Measurements from ENCODE around the gene ZGPAT. TPM values are rescaled to one million over a fixed set of nuclear protein-coding genes. Genes with fewer than 3 reads are reported as not detected.
A peak's percentile ranks its signal among the peaks of the same experiment; 100 is the strongest.

Gene ZGPAT
- total RNA-seq, 1 donor from 2014 or later: 28.0 TPM

DNA sequence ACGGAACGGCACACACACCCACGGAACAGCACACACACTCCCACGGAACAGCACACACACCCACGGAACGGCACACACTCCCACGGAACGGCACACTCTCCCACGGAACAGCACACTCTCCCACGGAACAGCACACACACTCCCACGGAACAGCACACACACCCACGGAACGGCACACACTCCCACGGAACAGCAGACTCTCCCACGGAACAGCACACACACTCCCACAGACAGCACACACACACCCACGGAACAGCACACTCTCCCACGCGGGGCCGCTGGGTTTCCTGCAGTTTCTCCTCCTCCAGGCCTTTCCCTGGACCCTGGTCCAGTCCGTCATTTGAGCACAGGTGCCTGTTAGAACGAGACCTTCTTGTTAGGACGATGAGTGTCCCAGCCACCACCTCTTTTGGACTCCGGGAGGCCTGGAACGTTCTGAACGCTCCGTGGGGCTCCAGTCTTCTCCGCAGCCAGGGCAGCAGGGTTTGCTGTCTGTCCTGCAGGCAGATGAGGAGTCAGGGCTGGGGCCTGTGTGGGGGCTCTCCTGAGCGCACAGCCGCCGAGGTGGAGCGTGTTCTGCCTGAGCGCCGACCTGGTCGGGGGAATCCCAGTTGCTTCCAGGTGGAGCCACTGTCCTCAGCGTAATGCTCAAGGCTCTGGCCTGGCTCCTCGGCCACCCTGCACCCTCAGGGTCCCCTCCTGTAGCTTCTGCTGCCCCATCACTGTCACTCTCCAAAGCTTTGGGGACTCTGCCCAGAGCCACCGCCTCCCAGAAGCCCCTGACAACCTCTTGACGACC lies 29.0 kb upstream of the ZGPAT start:
- no peak for DNase-seq (ENCODE audit: extremely low spot score, unreplicated experiment)
- TF ChIP-seq, protein P1, sequence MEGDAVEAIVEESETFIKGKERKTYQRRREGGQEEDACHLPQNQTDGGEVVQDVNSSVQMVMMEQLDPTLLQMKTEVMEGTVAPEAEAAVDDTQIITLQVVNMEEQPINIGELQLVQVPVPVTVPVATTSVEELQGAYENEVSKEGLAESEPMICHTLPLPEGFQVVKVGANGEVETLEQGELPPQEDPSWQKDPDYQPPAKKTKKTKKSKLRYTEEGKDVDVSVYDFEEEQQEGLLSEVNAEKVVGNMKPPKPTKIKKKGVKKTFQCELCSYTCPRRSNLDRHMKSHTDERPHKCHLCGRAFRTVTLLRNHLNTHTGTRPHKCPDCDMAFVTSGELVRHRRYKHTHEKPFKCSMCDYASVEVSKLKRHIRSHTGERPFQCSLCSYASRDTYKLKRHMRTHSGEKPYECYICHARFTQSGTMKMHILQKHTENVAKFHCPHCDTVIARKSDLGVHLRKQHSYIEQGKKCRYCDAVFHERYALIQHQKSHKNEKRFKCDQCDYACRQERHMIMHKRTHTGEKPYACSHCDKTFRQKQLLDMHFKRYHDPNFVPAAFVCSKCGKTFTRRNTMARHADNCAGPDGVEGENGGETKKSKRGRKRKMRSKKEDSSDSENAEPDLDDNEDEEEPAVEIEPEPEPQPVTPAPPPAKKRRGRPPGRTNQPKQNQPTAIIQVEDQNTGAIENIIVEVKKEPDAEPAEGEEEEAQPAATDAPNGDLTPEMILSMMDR (IDR thresholded peaks at IDR 0.05): no peak
- Mint-ChIP-seq H3K36me3 (ENCODE audit: unreplicated experiment) (peaks cover 16% of the 10 kb centered on the region), H3K27me3 (ENCODE audit: unreplicated experiment) (no peaks in the 10 kb centered on the region), H3K4me3 (ENCODE audit: unreplicated experiment) (no peak overlapping the region), H3K27ac (ENCODE audit: unreplicated experiment) (no peak overlapping the region), H3K9me3 (ENCODE audit: unreplicated experiment) (no peaks in the 10 kb centered on the region), H3K4me1 (ENCODE audit: unreplicated experiment) (peaks cover 21% of the 10 kb centered on the region)

DNA sequence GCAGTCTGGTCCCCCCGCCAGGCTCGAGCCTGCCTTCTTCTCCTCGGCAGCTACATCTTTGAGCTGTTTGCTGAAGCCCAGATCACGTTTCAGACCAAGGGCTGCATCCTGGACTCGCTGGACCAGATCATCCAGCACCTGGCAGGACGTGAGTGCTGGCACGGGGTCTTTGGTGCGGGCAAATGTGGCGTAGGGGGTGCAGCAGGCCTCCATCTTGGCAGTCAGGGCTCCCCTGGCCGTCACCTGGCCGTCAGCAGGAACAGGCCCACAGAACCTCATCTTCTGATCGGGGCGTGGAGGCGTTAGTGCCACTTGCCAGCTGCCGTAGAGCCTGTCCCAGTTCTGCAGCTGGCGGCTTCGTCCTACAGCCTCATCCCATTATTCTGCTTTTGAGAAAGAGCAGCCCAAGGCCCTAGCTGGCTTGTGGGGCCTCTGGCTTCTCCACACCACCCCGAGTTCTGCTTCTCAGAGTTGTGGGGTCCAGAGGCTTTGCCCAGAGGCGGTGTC lies 28.0 kb upstream of the ZGPAT start:
- no peak overlapping the region for H3K4me3 Mint-ChIP-seq (ENCODE audit: unreplicated experiment)
- peaks cover 27% of the 10 kb centered on the region for H3K4me1 Mint-ChIP-seq (ENCODE audit: unreplicated experiment)

DNA sequence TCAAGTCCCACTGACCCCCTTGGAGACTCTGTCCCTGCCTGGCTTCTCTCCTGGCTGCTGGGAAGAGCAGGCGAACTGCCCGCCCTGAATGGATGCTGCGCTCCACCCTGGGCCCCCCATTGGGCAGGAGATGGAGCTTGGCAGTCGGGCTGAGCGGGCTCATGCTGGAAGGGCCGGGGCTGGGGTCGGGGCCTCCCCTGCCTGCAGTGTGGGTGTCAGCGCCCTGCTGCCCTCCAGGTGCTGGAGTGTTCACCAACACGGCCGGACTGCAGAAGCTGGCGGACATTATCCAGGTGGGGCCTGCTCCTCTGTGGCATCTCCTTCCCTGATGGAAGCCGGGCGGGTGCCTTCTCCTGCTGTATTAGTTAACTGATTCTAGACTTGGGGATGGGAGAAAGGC lies 27.4 kb upstream of the ZGPAT start:
- Mint-ChIP-seq H3K9me3 (ENCODE audit: unreplicated experiment) (no peaks in the 10 kb centered on the region), H3K27me3 (ENCODE audit: unreplicated experiment) (no peaks in the 10 kb centered on the region), H3K36me3 (ENCODE audit: unreplicated experiment) (peaks cover 16% of the 10 kb centered on the region), H3K4me3 (ENCODE audit: unreplicated experiment) (no peak overlapping the region), H3K27ac (ENCODE audit: unreplicated experiment) (no peak overlapping the region), H3K4me1 (ENCODE audit: unreplicated experiment) (peaks cover 30% of the 10 kb centered on the region)
- no peak for DNase-seq (ENCODE audit: extremely low spot score, unreplicated experiment)
- TF ChIP-seq, protein P1 (IDR thresholded peaks at IDR 0.05): no peak

More for the DNA sequence above, 28.0 kb upstream of the ZGPAT start:
- TF ChIP-seq, protein P1 (IDR thresholded peaks at IDR 0.05): no peak
- Mint-ChIP-seq H3K27me3 (ENCODE audit: unreplicated experiment) (no peaks in the 10 kb centered on the region), H3K36me3 (ENCODE audit: unreplicated experiment) (peaks cover 16% of the 10 kb centered on the region), H3K9me3 (ENCODE audit: unreplicated experiment) (no peaks in the 10 kb centered on the region), H3K27ac (ENCODE audit: unreplicated experiment) (no peak overlapping the region)
- DNase-seq (ENCODE audit: extremely low spot score, unreplicated experiment): no peak

DNA sequence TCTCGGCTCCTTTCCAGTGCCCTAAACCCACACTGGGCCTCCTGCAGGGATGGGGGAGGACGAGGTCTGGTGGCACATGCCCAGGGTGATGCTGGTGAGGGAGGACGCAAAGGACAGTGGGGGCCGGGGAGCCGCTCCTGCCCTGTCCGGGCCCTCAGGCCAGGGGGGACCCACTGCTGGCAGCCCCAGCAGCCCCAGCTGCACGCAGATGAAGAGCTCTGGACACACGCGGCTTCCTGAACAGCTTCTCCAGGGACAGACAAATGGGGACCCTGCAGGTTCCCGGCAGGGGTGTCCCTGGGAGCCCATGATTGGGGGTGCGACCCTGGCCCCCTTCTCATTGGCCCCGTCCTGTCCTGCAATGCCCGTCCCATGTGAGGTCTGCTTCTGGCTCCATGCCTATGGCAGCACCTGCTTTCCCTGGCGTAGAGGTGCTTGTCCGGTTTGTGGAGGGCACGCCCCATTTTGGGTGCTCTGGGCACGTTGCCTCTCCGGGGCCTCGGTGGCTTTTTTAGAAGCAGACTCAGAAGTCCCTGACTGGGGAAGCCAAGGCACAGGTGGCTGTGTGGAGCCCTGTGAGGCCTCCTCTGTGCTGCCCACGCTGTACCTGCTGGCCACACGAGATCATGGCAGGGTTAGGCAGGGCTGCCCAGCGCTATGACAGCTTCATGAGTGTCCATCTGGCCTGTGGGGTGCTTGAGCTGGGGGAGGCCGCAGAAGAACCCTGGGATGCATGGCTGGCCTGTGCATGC lies 26.8 kb upstream of the ZGPAT start:
- H3K4me1 Mint-ChIP-seq (ENCODE audit: unreplicated experiment): peaks cover 30% of the 10 kb centered on the region
- H3K9me3 Mint-ChIP-seq (ENCODE audit: unreplicated experiment): no peaks in the 10 kb centered on the region
- H3K4me3 Mint-ChIP-seq (ENCODE audit: unreplicated experiment): no peak overlapping the region
- H3K27me3 Mint-ChIP-seq (ENCODE audit: unreplicated experiment): no peaks in the 10 kb centered on the region
- H3K36me3 Mint-ChIP-seq (ENCODE audit: unreplicated experiment): peaks cover 12% of the 10 kb centered on the region
- DNase-seq (ENCODE audit: extremely low spot score, unreplicated experiment): no peak
- no peak overlapping the region for H3K27ac Mint-ChIP-seq (ENCODE audit: unreplicated experiment)
- TF ChIP-seq, protein P1 (IDR thresholded peaks at IDR 0.05): no peak

DNA sequence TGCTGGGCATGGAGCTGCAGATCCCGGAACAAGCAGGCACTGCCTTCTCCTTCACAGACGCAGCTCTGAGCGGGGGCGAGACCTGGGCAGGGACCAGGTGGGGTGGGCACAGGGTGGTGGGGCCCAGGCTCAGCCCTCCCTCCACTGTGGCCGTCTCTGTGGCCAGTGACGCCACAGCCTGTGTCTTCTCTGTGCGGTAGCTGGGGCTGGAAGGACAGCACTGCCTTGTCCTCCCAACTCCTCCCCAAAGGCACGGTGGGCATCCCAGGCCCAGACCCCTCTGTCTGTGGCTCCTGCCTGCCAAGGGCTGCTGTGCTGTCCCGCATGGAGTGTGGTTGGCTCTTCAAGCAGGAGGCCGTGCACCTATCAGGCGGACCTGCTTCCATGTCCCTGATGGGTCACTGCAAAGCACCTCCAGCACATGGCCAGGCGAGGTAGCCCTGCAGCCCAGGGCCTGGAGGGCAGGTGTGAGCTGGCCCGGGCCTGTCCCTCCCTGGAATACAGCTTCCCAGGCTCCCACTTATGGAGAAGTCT lies 26.2 kb upstream of the ZGPAT start:
- no peak overlapping the region for H3K4me3 Mint-ChIP-seq (ENCODE audit: unreplicated experiment)
- DNase-seq (ENCODE audit: extremely low spot score, unreplicated experiment): no peak
- peaks cover 8% of the 10 kb centered on the region for H3K36me3 Mint-ChIP-seq (ENCODE audit: unreplicated experiment)
- no peaks in the 10 kb centered on the region for H3K9me3 Mint-ChIP-seq (ENCODE audit: unreplicated experiment)
- H3K27ac Mint-ChIP-seq (ENCODE audit: unreplicated experiment): peak overlapping the region; percentile 88
- no peaks in the 10 kb centered on the region for H3K27me3 Mint-ChIP-seq (ENCODE audit: unreplicated experiment)
- H3K4me1 Mint-ChIP-seq (ENCODE audit: unreplicated experiment): peaks cover 35% of the 10 kb centered on the region
- TF ChIP-seq, protein P1 (IDR thresholded peaks at IDR 0.05): no peak

Data from osteocyte (in vitro differentiated cells).